HUDEP-2 (cell line): ENCODE results near the gene TGIF2.

Experiments used
- DNase-seq, 76 experiments: peaks; one replicate each; lab custom pipeline; 2025; ENCODE audit not compliant: unreplicated experiment in 76 of 76; lab: John Stamatoyannopoulos, UW

TGIF2 gene

DNA sequence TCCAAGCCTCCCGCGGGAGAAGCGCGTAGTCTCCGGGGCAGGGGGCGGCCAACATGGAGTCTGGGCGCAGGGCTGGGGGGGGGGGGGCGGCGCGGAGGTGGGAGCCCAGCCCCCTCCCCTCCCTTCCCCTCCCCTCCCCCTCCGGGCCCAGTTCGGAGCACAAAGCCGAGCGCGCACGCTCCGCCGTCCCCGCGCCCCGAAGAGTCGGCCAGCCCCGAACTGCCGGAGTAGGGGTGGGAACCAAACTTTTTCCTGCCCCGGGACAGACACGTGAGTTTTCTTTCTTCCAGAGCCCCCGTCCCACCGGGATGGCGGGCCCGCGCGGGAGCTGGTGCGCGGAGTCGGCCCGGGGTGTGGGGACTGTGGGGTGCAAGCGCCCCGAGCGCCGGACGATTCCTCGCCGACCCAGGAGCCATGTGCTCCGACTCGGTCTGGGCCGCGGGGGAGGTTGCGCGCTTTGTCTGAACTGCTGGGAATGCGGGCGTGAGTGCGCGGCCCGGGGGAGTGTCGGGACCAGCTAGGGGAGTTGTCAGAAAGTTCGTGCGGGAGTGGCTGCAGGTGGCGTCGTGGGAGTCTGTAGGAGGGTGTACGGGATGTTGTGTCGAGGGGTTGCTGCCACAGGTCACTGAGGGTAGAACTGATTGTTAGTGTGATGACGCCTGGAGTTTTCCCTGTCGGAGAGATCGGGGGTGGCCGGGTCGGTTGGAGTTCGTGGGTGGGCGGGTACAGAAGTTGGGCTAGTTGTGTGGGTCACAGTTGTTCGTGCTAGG, 1.2 kb downstream of the TGIF2 start:
- peak in 49 of 76 experiments; percentile 1 to 68 (median 34) for DNase-seq

- DNase-seq, result no peak
Measured at GRCh38 chr20:36576081-36576445, 2.7 kb downstream of the TGIF2 start.

DNA sequence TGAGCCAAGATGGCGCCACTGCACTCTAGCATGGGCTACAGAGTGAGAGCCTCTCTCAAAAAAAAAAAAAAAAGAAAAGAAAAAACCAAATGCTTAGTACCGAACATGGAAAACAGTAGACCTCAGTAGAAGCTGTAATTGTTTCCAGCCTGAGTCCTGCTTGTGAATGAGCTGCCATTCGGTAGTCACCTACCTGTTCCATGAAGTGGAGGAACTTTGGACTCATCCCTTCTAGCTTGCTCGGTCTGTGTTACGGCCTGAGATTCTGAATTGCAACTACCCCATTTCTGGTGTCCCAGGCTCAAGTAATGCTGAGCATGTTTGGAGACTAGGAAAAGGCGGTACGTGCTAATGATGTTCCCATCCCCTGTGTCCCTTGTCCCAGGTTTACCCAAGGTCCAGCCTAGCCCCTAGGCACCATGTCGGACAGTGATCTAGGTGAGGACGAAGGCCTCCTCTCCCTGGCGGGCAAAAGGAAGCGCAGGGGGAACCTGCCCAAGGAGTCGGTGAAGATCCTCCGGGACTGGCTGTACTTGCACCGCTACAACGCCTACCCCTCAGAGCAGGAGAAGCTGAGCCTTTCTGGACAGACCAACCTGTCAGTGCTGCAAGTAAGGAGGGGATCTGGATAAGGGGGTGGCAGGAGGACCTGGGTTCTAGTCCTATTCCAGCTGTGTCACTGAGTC, 5.1 kb downstream of the TGIF2 start:
- DNase-seq, result no peak

DNA sequence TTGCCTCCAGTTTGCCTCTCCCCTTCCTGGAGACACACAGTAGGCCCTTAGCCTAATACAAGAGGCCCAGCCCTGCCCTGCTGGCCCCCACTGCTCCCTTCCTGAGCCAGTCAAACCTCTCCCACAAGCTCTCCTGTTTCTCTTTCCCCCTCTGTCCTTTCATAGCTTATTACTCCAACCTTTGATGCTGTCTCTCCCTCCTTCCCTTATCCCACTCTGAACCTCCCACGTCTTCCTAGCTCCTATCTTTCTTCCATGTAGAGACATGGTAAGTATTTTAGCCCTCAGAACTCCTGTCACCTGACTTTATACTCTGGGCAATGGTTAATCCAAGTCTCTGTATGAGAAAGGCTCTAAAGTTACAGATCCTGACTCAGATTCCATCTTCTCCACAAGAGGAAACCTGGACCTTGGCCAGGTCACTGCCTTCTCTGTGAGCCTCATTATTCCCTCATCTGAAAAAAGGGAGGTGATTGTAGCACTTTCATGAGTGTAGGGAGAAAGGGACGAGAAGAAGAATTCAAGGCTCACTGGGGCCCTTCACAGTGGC, 6.7 kb downstream of the TGIF2 start:
- DNase-seq, result no peak

DNA sequence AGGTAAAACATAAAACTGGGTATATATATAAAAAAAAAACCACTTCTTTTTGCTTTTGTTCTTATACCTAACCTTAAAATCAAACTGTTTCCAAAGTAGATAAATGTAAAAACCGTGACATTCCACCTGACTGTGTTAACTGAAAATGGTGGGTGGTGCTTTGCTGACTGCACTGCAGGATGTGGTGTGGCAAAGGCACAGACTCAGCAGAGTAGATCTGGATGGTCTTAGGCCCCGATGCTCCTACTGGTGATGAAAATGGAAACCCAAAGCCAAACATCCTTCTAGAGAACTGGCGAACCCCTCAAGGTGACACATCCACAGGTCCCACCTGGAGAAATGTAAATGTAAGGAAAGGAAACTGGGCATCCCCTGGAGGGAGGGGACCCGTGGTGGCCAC, 8.9 kb downstream of the TGIF2 start:
- DNase-seq, result no peak

DNA sequence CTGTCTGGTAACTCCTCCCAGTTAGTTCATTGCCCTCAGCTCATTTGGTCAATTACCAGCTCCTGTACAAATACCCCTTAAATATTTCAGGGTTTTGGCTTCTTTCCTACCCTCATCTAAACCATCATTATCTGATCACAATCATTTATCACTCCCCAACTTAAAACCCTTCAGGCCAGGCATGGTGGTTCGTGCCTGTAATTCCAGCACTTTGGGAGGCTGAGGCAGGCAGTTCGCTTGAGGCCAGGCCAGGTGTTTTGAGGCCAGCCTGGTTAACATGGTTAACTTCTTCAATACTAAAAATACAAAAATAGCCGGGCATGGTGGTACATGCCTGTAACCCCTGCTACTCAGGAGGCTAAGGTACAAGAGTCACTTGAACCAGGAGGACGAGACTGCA, 9.4 kb downstream of the TGIF2 start:
- DNase-seq, result no peak

GRCh38 chr20:36584018-36584481, 10.7 kb downstream of the TGIF2 start:
- DNase-seq, result no peak

DNA sequence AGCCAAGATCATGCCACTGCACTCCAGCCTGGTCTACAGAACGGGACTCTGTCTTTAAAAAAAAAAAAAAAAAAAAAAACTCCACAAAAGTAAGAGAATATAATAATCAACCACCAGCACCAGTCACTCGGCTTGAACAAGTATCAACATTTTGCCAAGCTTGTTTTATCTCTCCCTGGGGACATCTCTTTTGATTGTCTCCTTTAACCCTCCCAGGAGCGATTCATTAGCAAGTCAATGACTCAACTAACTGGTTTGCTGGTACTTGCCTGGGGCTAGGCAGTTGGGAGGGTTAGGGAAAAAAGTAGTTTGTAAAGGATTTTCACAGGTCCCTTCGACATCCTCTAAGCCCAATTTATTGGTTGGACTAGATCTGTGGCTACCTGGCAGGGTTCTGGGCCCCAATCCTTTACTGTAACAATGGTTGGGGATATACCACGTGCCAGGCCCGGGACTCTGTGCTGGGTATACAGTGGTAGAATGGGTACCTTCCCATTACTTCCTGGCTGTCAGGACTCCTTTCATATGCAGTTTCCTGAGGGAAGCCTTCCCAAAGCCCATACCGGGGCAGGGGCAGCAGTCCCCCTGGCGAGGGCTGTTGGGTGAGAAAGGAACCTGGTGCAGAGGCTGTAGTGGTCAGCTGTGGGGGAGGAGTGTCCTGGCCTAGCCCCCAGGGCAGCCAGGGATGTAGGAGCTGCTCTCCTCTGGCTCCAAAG, 12.2 kb downstream of the TGIF2 start:
- no peak for DNase-seq

DNA sequence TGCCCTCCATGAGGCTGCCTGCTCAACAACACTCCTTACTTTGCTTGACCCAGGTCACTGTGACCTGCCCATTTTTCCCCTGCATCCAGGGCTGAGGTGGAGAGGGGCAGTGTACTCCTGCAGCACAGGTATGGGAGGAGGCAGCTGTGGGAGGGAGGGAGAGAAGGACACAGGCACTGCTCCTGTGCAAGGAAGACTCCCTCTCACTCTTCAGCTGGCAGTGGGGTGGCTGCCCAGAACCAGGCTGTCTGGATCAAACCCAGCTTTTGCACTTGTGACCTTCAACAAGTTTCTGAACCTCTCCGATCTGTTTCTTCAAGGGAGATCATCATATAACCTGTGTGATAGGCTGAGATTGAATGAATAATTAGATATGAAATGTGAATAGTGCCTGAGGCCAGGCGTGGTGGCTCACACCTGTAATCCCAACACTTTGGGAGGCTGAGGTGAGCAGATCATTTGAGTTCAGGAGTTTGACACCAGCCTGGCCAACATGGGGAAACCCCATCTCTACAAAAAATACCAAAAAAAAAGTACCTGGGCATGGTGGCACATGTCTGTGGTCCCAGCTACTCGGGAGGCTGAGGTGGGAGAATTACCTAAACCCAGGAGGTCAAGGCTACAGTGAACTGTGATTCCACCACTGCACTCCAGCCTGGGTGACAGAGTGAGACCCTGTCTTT, 14.1 kb downstream of the TGIF2 start:
- no peak for DNase-seq

DNA sequence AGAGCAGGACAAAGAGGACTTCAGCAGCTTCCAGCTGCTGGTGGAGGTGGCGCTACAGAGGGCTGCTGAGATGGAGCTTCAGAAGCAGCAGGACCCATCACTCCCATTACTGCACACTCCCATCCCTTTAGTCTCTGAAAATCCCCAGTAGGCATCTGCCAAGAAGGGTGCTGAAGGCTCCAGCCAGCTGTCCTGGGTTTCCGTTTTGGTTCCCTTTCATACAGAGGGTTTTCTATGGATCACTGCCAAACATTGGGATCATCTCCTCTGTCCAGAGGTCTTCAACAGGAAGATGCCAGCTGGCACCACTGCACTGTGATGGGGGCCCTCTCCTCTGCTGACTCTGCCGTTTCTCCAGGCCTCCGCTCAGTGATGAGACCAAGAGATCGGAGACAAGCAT, 17.9 kb downstream of the TGIF2 start:
- DNase-seq, result no peak

- no peak for DNase-seq
Measured at GRCh38 chr20:36591854-36592641, 18.7 kb downstream of the TGIF2 start.

GRCh38 chr20:36593347-36593929, 20.0 kb downstream of the TGIF2 start:
- DNase-seq, result no peak

DNA sequence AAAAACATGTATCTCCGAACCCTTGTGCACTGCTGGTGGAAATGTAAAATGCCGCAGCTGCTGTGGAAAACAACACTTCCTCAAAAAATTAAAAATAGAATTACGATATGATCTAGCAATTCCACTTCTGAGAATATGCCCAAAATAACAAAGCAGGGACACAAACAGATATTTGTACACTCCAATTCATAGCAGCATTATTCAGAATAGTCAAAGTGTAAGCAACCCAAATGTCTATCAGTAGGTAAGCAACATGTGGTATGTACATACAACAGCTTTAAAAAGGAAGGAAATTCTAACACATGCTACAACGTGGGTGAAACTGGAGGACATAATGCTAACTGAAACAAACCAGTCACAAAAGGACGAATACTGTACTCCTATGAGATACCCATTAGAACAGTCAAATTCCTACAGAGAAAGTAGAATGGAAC, 26.5 kb downstream of the TGIF2 start:
- no peak for DNase-seq

- no peak for DNase-seq
Measured at GRCh38 chr20:36601540-36601939, 28.1 kb downstream of the TGIF2 start.

GRCh38 chr20:36604952-36605398, 31.6 kb downstream of the TGIF2 start:
- DNase-seq, result peak in 43 of 76 experiments; percentile 15 to 87 (median 45)

GRCh38 chr20:36605399-36606157, 32.2 kb downstream of the TGIF2 start, which contains the start of gene RAB5IF:
TSS of gene RAB5IF (plus strand) at chr20:36605779. CDS start at chr20:36605952, 173 bp downstream.
- DNase-seq, result peak in 75 of 76 experiments; percentile 62 to 99 (median 97)

- DNase-seq, result peak in 11 of 76 experiments; percentile 4 to 49 (median 14)
Measured at GRCh38 chr20:36606158-36607066, 33.0 kb downstream of the TGIF2 start.
